HepG2 (cell line): ENCODE results near the gene MYLK. TPM values are rescaled to one million over a fixed set of nuclear protein-coding genes. Genes with fewer than 3 reads are reported as not detected.

ENCODE experiments used
- BCL6 ChIP-seq: IDR thresholded peaks from 2 replicates; pipeline ENCODE4 v1.6.1; 2016; ENCODE audit warnings: missing genetic modification reagents, missing compliant biosample characterization
- DPF2 ChIP-seq: sonication (generic); formaldehyde crosslinking; IDR thresholded peaks from 2 replicates; pipeline ENCODE4 v1.4.0; 2020; ENCODE audit warnings: mild to moderate bottlenecking, low read depth, missing genetic modification reagents, borderline replicate concordance
- ETV6 ChIP-seq: sonication (generic); formaldehyde crosslinking; conservative IDR thresholded peaks from 2 replicates; pipeline ENCODE4 v1.4.0; 2020; ENCODE audit warnings: missing genetic modification reagents
- FIP1L1 ChIP-seq: fragments of 200-400 bp; formaldehyde crosslinking; IDR thresholded peaks from 2 replicates; pipeline ENCODE4 v1.6.1; 2018; ENCODE audit warnings: low read depth, mild to moderate bottlenecking, low read length, moderate library complexity, borderline replicate concordance; ENCODE audit not compliant: insufficient read depth
- HCFC1 ChIP-seq: fragments of 150-350 bp; IDR thresholded peaks from 2 replicates; pipeline ENCODE4 v1.6.1; 2014; ENCODE audit warnings: low read depth, low read length
- HNF1A ChIP-seq, 2 experiments: sonication (generic) in 1 of 2; formaldehyde crosslinking in 1 of 2; IDR thresholded peaks; 2 replicates each; pipeline versions ENCODE4 v1.4.0 to v1.6.1; 2016 to 2020; ENCODE audit warnings: borderline replicate concordance in 1 of 2, low read depth in 1 of 2, mild to moderate bottlenecking in 1 of 2, missing genetic modification reagents in 1 of 2
- HOXA3 ChIP-seq: sonication (generic); formaldehyde crosslinking; IDR thresholded peaks from 2 replicates; pipeline ENCODE4 v1.5.0; 2020; ENCODE audit warnings: missing genetic modification reagents
- NR3C1 ChIP-seq: sonication (generic); formaldehyde crosslinking; IDR thresholded peaks from 2 replicates; pipeline ENCODE4 v1.4.0; 2020; ENCODE audit warnings: missing genetic modification reagents
- RCOR2 ChIP-seq: IDR thresholded peaks from 2 replicates; pipeline ENCODE4 v1.6.1; 2016; ENCODE audit warnings: missing biosample characterization, missing genetic modification reagents
- SP5 ChIP-seq: IDR thresholded peaks from 2 replicates; pipeline ENCODE4 v1.6.1; 2016; ENCODE audit warnings: low read depth, borderline replicate concordance
- ZFP82 ChIP-seq: sonication (generic); formaldehyde crosslinking; IDR thresholded peaks from 2 replicates; pipeline ENCODE4 v1.5.1; 2020; ENCODE audit warnings: mild to moderate bottlenecking, missing genetic modification reagents, borderline replicate concordance
- ZMYM3 ChIP-seq: sonication (generic); formaldehyde crosslinking; IDR thresholded peaks from 2 replicates; pipeline ENCODE4 v1.5.1; 2020; ENCODE audit warnings: mild to moderate bottlenecking, missing genetic modification reagents
- ZNF276 ChIP-seq: sonication (generic); formaldehyde crosslinking; IDR thresholded peaks from 2 replicates; pipeline ENCODE4 v1.4.0; 2020; ENCODE audit warnings: mild to moderate bottlenecking, low read depth, missing genetic modification reagents
- ZNF737 ChIP-seq: sonication (generic); formaldehyde crosslinking; IDR thresholded peaks from 2 replicates; pipeline ENCODE4 v1.5.0; 2020; ENCODE audit warnings: missing genetic modification reagents, mild to moderate bottlenecking, borderline replicate concordance
- ZNF883 ChIP-seq: sonication (generic); formaldehyde crosslinking; IDR thresholded peaks from 2 replicates; pipeline ENCODE4 v1.5.1; 2020; ENCODE audit warnings: mild to moderate bottlenecking, missing genetic modification reagents; ENCODE audit errors: not compliant biosample characterization
- polyA plus RNA-seq, 8 experiments: library from polyadenylated mRNA; depleted of rRNA in 3 of 8; stranded (reverse) in 7 of 8; unstranded in 1 of 8; fragments of >200 nt; fragmentation: Illumina TruSeq in 4 of 8; extraction: Trizol in 4 of 8; gene quantifications; 2 replicates each; pipeline versions ENCODE4 v1.2.1 to v1.2.3, GENCODE V29; 2011 to 2016; ENCODE audit warnings: low read depth in 4 of 8, missing spikeins in 1 of 8, mixed read lengths in 1 of 8; ENCODE audit not compliant: insufficient read depth in 1 of 8
- total RNA-seq, 5 experiments: library from RNA; depleted of rRNA; stranded (reverse); fragments of >200 nt; fragmentation: Illumina TruSeq; extraction: Trizol; gene quantifications; 2 replicates each; pipeline ENCODE4 v1.2.3, GENCODE V29; 2016; ENCODE audit warnings: low read depth in 1 of 5
- TF ChIP-seq, protein P1 (sequence below): sonication (generic); formaldehyde crosslinking; IDR thresholded peaks from 2 replicates; pipeline ENCODE4 v1.8.1; 2023; ENCODE audit warnings: mild to moderate bottlenecking, missing genetic modification reagents
- TF ChIP-seq, protein P2 (sequence below): IDR thresholded peaks from 2 replicates; pipeline ENCODE4 v1.6.1; 2016
- TF ChIP-seq, protein P3 (sequence below): sonication (generic); formaldehyde crosslinking; conservative IDR thresholded peaks from 2 replicates; pipeline ENCODE4 v1.8.0; 2022; ENCODE audit warnings: mild to moderate bottlenecking, moderate library complexity, missing genetic modification reagents

The MYLK gene
- total and polyA plus RNA-seq, 2 of the 13 experiments (the other 11 are each of a cell fraction or from before 2014, with no cell fraction given) = 10.6 to 34.9 TPM

- peak; percentile 69; the same call in 1 of the 2 replicates for TF ChIP-seq DPF2 (CRISPR knock-in tag)
- TF ChIP-seq ZNF883 = no peak
- TF ChIP-seq SP5 = peak; percentile 25; the same call in 1 of the 2 replicates
- no peak for TF ChIP-seq ZFP82 (CRISPR knock-in tag)
- TF ChIP-seq, protein P1, sequence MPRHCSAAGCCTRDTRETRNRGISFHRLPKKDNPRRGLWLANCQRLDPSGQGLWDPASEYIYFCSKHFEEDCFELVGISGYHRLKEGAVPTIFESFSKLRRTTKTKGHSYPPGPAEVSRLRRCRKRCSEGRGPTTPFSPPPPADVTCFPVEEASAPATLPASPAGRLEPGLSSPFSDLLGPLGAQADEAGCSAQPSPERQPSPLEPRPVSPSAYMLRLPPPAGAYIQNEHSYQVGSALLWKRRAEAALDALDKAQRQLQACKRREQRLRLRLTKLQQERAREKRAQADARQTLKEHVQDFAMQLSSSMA (CRISPR knock-in tag) = no peak
- TF ChIP-seq ETV6 (CRISPR knock-in tag) = 0 out of 2 replicates have a peak, but pooled peaks have one; percentile 30
- TF ChIP-seq BCL6 = peak; percentile 58
- TF ChIP-seq ZMYM3 = peak; percentile 51; the same call in 1 of the 2 replicates
- TF ChIP-seq FIP1L1 = no peak
- peak; percentile 86 for TF ChIP-seq HOXA3 (CRISPR knock-in tag)
- TF ChIP-seq, protein P2, sequence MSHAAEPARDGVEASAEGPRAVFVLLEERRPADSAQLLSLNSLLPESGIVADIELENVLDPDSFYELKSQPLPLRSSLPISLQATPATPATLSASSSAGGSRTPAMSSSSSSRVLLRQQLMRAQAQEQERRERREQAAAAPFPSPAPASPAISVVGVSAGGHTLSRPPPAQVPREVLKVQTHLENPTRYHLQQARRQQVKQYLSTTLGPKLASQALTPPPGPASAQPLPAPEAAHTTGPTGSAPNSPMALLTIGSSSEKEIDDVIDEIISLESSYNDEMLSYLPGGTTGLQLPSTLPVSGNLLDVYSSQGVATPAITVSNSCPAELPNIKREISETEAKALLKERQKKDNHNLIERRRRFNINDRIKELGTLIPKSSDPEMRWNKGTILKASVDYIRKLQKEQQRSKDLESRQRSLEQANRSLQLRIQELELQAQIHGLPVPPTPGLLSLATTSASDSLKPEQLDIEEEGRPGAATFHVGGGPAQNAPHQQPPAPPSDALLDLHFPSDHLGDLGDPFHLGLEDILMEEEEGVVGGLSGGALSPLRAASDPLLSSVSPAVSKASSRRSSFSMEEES (CRISPR knock-in tag) = no peak; the same call in 1 of the 2 replicates
- TF ChIP-seq RCOR2 = peak; percentile 60; the same call in 1 of the 2 replicates
- TF ChIP-seq NR3C1 (CRISPR knock-in tag) = no peak
- peak; percentile 41; the same call in 1 of the 2 replicates for TF ChIP-seq HNF1A (IDR thresholded peaks at IDR 0.05; ENCODE audit: low read depth)
- TF ChIP-seq HNF1A (CRISPR knock-in tag; IDR thresholded peaks at IDR 0.05; ENCODE audit: borderline replicate concordance) = peak; percentile 87
- TF ChIP-seq, protein P3, sequence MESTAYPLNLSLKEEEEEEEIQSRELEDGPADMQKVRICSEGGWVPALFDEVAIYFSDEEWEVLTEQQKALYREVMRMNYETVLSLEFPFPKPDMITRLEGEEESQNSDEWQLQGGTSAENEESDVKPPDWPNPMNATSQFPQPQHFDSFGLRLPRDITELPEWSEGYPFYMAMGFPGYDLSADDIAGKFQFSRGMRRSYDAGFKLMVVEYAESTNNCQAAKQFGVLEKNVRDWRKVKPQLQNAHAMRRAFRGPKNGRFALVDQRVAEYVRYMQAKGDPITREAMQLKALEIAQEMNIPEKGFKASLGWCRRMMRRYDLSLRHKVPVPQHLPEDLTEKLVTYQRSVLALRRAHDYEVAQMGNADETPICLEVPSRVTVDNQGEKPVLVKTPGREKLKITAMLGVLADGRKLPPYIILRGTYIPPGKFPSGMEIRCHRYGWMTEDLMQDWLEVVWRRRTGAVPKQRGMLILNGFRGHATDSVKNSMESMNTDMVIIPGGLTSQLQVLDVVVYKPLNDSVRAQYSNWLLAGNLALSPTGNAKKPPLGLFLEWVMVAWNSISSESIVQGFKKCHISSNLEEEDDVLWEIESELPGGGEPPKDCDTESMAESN (CRISPR knock-in tag) = no peak
- TF ChIP-seq ZNF276 (CRISPR knock-in tag) = no peak
- TF ChIP-seq ZNF737 (CRISPR knock-in tag) = no peak
- TF ChIP-seq HCFC1 = no peak
Observed at GRCh38 chr3:123750659-123751420, 133.3 kb downstream of the MYLK start (continued).
